ENCODE results near the gene ZFYVE27.

GRCh38 chr10:97810446-97810845 lies 73.5 kb downstream of the ZFYVE27 start:
- TF ChIP-seq POLR2AphosphoS5 (IDR thresholded peaks at IDR 0.05) (no peak), MXI1 (conservative IDR thresholded peaks at IDR 0.05; ENCODE audit: poor library complexity, severe bottlenecking) (no peak), CTCF (IDR thresholded peaks at IDR 0.05; ENCODE audit: poor library complexity, severe bottlenecking) (no peak), REST (IDR thresholded peaks at IDR 0.05; ENCODE audit: borderline replicate concordance) (no peak), RAD21 (conservative IDR thresholded peaks at IDR 0.05) (no peak), EP300 (conservative IDR thresholded peaks at IDR 0.05; ENCODE audit: poor library complexity, severe bottlenecking) (no peak), TAF1 (IDR thresholded peaks at IDR 0.05; ENCODE audit: low read depth) (no peak), EZH2 (IDR thresholded peaks at IDR 0.05; ENCODE audit: borderline replicate concordance, insufficient read depth, low read length, poor library complexity, severe bottlenecking) (no peak), SMC3 (conservative IDR thresholded peaks at IDR 0.05; ENCODE audit: poor library complexity) (no peak)

Data from neural cell (in vitro differentiated cells).